BE2C (cell line): Measurements from ENCODE around the gene FADD.
A peak's percentile ranks its signal among the peaks of the same experiment; 100 is the strongest.

Source experiments
- DNase-seq: peaks from one replicate; pipeline ENCODE4 v3.0.0-alpha.2; 2020
- H3K27me3 ChIP-seq: fragments of 250-450 bp; sonication (Bioruptor Pico); 2 replicates; pipeline ENCODE4 v1.5.1; 2020; ENCODE audit warnings: mild to moderate bottlenecking
- H3K36me3 ChIP-seq: fragments of 250-450 bp; sonication (Bioruptor Pico); 2 replicates; pipeline ENCODE4 v1.5.1; 2020; ENCODE audit warnings: mild to moderate bottlenecking
- H3K4me1 ChIP-seq: fragments of 250-450 bp; sonication (Bioruptor Pico); 2 replicates; pipeline ENCODE4 v1.5.1; 2020
- H3K4me3 ChIP-seq: 2 replicates; pipeline ENCODE4 v1.5.1; 2011; ENCODE audit warnings: low read depth, low read length
- H3K9me3 ChIP-seq: fragments of 250-450 bp; sonication (Bioruptor Pico); 2 replicates; pipeline ENCODE4 v1.5.1; 2020
- CTCF ChIP-seq: IDR thresholded peaks from 2 replicates; pipeline ENCODE4 v1.5.1; 2012; ENCODE audit warnings: mild to moderate bottlenecking, low read depth, low read length

FADD gene

GRCh38 chr11:70226967-70227366 lies 23.9 kb downstream of the FADD start:
- H3K36me3 ChIP-seq, result no peaks in the 10 kb centered on the region
- no peak for DNase-seq
- no peaks in the 10 kb centered on the region for H3K4me1 ChIP-seq
- TF ChIP-seq CTCF, result peak; percentile 53
- H3K27me3 ChIP-seq, result peaks cover 10% of the 10 kb centered on the region
- no peak overlapping the region for H3K4me3 ChIP-seq
- no peaks in the 10 kb centered on the region for H3K9me3 ChIP-seq

GRCh38 chr11:70229737-70230136 lies 26.6 kb downstream of the FADD start:
- Histone ChIP-seq H3K4me3 (no peak overlapping the region), H3K36me3 (no peaks in the 10 kb centered on the region), H3K9me3 (no peaks in the 10 kb centered on the region), H3K4me1 (no peaks in the 10 kb centered on the region), H3K27me3 (no peaks in the 10 kb centered on the region)
- DNase-seq, result no peak
- no peak for TF ChIP-seq CTCF

GRCh38 chr11:70230151-70230839 lies 27.2 kb downstream of the FADD start:
- DNase-seq, result no peak
- no peak for TF ChIP-seq CTCF

GRCh38 chr11:70230840-70231710 lies 28.0 kb downstream of the FADD start:
- Histone ChIP-seq H3K9me3 (no peaks in the 10 kb centered on the region), H3K36me3 (no peaks in the 10 kb centered on the region), H3K4me1 (no peaks in the 10 kb centered on the region), H3K27me3 (no peaks in the 10 kb centered on the region), H3K4me3 (no peak overlapping the region)
- no peak for DNase-seq
- no peak for TF ChIP-seq CTCF

More at GRCh38 chr11:70230151-70230839, 27.2 kb downstream of the FADD start:
- Histone ChIP-seq H3K4me3 (no peak overlapping the region), H3K9me3 (no peaks in the 10 kb centered on the region), H3K27me3 (no peaks in the 10 kb centered on the region), H3K4me1 (no peaks in the 10 kb centered on the region), H3K36me3 (no peaks in the 10 kb centered on the region)

GRCh38 chr11:70233034-70233433 lies 29.9 kb downstream of the FADD start:
- H3K9me3 ChIP-seq, result no peaks in the 10 kb centered on the region
- no peak overlapping the region for H3K4me3 ChIP-seq
- H3K27me3 ChIP-seq, result no peaks in the 10 kb centered on the region
- no peak for TF ChIP-seq CTCF
- DNase-seq, result no peak
- no peaks in the 10 kb centered on the region for H3K4me1 ChIP-seq
- no peaks in the 10 kb centered on the region for H3K36me3 ChIP-seq

GRCh38 chr11:70233511-70233934 lies 30.4 kb downstream of the FADD start:
- Histone ChIP-seq H3K36me3 (no peaks in the 10 kb centered on the region), H3K4me1 (no peaks in the 10 kb centered on the region), H3K27me3 (no peaks in the 10 kb centered on the region), H3K9me3 (no peaks in the 10 kb centered on the region), H3K4me3 (no peak overlapping the region)
- no peak for DNase-seq
- TF ChIP-seq CTCF, result no peak
